ENCODE results near the gene MLLT1. TPM values are rescaled to one million over a fixed set of nuclear protein-coding genes. Genes with fewer than 3 reads are reported as not detected.

The MLLT1 gene
- total RNA-seq, 2 donors from 2014 or later = 49.2 to 52.0 TPM

DNA sequence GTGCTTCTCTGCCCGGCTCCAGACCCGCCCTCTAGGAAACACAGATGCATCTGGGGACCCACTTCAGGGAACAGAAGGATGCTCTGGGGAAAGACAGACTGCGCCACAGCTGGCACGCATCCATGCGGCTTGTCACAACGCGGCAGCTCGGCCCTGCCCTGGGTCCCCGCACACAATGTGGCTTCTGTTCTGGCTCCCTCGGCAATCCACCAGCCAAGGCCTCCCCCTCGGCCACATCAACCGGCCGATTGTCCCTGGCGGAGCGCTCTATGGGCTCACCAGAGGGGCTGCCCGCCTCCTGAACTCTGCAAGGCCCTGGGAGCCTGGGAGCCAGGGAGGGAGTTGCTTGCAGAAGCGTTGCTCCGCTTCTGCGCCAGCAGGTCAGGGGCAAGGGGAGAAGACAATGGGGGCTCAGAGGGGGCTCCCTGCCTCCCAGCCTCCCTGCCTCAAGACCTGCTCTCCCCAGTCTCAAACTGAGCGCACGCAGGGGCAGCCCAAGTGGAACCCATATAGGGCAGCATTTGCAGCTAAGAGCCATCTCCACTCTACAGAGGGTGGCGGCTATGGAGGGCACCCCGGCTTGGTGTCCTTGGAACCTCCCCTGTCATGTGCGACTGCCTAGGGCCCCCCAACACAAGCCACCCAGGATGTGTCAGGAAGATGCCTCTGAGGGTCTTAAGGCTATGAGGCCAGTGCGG, 37.9 kb downstream of the MLLT1 start:
- intact Hi-C loops (cut with DNase I) = no loop called here
- DNase-seq (ENCODE audit: low spot score) = no peak

DNA sequence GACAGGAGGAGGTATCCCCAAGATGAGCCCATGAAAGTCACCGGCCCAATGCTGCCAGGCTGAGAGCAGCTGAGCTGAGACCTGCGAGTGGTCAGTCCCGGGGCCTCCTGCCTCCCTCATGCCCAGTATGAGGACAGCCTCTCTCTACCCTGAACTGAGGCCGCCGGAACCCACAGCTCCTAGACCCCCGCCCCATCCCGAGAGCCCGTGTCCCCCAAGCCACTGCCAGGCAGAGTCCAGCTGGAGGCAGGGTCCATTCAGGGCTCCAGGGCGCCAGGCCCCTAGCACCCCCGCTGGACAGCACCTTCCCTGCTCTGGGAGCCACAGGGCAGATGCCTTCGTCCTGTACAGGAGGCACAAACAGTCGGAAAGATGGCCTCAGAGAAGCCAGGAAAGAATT, 38.7 kb downstream of the MLLT1 start:
- intact Hi-C loops (cut with DNase I) = no loop called here
- DNase-seq (ENCODE audit: low spot score) = no peak

DNA sequence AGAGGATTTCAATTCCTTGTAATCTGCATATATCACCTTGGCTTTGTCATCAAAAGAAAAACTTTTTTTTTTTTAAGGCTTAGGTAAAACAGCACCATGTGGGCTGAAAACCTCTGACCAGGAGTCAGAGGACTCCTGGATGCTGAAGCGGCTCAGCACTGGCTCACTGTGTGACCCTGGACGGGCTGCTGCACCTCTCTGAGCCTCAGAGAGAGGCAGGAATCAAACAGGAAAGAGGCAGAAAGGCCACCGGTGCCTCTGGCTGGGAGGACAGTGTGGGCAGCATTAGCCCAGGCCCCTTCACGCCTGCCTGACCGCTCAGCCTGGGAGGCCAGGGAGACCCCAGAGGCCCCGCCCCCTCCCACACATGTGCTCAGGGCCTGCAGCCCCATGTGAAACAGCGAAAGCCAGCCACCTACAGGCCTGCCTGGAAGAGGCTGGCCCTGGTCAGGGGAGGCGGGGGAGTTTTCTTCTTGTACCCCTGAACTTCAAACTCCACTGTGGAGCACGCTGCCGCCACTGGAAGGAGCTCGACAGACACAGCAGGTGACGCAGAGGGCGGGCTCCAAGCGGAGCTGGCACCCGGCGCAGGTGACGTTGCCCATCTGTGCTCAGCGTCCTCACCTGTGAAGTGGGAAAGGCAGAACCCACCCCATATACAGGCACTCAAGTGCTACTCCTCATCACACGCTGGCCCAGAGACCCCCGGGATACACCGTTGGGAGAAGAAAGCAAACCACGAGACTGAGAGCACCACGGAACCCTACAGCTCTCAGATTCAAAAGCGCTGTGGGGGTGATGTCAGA, 39.7 kb downstream of the MLLT1 start:
- intact Hi-C loops (cut with DNase I) = loop anchor here in 1 of 2 donors (1.0 kb wide), 1 partner anchor 11 kb away; no protein-coding TSS in a partner anchor
- no peak for DNase-seq (ENCODE audit: low spot score)

DNA sequence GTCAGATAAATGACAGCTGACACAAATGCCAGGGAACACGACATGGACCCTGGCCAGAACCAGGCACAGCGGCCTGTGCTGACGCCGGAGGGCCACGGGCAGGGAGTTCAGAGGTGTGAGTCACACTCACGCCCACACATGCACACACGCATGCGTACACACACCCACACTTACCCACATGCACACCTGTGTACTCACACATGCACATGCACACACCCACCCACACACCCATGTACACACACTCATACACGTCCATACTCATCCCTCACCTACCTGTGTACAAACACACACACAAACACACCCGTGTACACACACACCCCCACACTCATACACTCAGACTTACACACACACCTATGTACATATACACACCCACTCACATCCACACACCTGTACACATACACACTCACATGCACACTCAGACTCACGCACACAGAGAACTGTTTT, 40.4 kb downstream of the MLLT1 start:
- intact Hi-C loops (cut with DNase I) = no loop called here

DNA sequence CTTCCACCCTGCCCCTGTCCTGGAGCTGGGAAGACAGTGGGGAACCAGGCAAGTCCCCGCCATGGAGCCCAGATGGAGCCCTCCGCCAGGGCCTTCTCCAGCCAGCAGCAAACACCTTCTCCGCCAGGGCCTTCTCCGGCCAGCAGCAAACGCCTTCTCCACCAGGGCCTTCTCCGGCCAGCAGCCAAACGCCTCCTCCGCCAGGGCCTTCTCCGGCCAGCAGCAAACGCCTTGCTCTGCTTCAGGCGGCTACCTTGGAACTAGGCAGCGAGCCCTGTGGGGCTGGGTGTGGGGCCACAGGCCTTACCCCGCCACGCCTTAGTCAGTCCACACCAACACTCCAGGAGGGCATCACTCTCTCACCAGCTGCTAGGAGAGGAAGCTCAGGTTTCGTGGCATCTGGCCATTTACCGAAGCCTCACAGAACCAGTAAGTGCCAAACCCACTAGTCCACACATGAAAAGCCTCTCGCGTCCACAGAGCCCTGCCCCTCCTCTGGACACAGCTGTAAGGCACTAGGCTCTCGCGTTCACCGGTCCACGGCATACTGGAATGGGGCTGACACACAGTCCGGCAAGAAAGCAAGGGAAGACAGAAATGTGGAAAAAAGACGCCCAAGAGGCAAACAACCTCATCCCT, 41.0 kb downstream of the MLLT1 start:
- intact Hi-C loops (cut with DNase I) = no loop called here
- peak; percentile 88 for DNase-seq (ENCODE audit: low spot score)

More for the DNA sequence above, 40.4 kb downstream of the MLLT1 start:
- no peak for DNase-seq (ENCODE audit: low spot score)

DNA sequence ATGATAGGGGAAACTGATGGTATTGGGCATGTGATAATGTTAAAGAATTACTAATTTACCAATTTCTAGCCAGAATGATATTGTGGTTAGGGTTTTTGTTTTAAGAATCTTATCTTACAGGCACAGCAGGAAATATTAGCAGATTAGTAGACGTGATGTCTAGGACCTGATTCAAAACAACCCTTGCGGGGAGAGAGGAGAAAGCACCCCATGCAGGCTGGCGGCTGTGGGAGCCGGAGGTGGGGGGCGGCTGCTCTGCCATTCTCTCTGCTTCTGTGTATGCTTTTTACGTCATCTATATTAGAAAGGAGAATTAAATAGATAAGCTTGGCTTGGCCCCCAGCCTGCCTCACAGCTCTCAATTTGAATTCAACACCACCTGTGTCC, 41.5 kb downstream of the MLLT1 start:
- intact Hi-C loops (cut with DNase I) = no loop called here
- DNase-seq (ENCODE audit: low spot score) = no peak

DNA sequence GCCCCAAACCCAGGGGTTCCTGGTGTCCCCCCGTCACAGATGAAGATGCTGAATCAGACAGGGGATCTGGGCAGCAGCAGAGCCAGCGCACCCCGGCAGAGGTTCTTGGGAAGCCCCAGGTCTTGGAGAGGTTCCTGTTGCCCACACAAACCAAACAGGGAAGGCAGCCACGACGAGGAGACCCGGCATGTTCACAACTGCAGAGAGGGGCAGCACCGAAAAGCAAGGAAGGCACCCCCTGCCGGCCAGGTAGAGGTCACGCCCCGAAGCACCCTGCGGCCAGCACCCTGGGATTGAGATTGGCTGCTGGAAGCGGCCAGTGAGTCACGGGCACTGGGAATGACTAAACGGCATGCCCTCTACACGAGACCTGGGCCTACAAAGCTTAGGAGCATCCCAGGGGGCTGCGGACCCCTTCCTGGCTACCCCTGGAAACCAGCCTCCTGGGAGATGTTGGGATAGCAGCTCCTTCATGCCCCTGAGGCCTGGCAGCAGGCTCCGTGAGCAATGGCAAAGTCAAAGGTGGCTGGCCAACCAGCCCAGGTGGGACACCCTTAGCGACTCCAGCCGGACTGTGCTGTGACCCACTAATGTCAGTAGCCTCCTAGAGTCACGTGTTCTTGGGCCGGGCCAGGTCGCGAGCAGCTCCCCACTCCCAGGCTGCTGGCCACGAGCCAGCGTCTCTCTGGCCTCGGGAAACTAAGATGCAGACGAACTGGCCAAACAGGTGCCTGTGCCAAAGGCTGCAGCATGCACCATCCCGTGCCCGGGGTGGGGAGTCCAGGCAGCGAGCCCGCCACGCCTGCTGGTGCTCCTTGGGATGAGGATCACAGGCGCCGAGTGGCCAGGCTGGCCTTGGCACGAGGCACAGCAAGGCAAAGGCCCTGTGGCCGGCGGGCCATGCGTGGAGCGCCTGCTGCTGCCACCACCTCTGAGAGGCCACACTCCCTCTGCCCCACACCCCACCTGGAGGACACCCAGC, 43.2 kb downstream of the MLLT1 start:
- DNase-seq (ENCODE audit: low spot score) = no peak
- intact Hi-C loops (cut with DNase I) = no loop called here

DNA sequence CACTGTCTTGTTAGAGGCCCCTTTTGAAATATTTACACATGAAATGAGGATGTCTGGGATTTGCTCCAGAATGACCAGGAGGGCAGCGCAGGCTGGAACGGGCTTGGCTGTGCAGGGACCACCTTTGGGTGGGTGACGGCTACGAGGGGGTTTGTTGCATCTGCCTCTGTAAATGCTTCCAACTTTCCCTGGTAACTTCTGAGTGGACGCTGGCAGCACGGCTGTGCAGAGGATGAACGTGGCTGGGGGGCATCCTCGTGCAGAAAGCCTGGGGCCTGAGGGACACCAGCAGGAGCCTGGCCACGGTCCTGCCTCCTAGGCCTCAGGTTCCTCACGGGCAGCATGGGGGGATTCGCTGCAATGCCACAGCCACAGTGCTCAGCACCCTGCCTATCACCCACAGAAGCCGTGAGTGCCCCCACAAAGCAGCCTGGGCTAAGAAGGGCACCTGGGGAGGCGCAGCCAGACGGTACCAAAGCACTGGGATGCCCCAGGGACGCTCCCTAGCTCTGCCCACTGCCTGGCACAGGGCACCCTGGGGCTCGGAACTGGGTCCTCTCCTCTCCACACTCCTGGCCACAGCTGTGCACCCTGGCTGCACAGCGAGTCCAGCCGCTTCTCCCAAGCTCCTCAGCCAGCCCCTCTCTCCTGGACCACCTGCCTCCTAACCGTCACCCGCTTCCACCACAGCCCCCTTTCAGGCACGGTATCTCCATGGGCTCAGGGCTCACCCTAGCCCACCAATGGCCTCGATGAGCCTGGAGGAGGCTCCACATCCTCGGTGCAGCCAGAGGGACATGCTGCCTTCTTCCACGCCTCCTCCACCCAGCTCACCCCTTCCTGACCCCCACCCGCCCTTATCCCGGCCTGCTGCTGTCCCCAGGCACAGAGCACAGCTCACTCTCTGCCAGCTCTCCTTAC, 44.5 kb downstream of the MLLT1 start:
- DNase-seq (ENCODE audit: low spot score) = no peak
- intact Hi-C loops (cut with DNase I) = no loop called here

DNA sequence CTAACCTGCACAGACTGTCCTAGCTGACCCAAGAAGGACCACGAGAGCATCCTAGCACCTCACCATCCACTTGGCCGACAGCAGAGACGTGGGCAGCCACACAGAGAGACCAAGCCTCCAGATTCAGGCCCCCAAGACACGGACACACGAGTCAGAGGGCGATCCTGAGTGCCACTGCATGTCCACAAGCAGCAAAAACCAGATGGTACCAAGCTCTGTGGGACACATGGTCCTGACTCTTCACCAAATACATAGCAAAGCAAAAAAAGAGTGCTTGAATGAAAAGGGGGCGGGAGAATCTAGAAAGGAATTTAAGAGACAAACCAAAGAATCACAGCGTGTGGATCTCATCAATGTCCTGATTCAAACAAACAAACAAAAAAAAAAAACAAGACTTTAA, 45.2 kb downstream of the MLLT1 start:
- intact Hi-C loops (cut with DNase I) = no loop called here
- DNase-seq (ENCODE audit: low spot score) = no peak

DNA sequence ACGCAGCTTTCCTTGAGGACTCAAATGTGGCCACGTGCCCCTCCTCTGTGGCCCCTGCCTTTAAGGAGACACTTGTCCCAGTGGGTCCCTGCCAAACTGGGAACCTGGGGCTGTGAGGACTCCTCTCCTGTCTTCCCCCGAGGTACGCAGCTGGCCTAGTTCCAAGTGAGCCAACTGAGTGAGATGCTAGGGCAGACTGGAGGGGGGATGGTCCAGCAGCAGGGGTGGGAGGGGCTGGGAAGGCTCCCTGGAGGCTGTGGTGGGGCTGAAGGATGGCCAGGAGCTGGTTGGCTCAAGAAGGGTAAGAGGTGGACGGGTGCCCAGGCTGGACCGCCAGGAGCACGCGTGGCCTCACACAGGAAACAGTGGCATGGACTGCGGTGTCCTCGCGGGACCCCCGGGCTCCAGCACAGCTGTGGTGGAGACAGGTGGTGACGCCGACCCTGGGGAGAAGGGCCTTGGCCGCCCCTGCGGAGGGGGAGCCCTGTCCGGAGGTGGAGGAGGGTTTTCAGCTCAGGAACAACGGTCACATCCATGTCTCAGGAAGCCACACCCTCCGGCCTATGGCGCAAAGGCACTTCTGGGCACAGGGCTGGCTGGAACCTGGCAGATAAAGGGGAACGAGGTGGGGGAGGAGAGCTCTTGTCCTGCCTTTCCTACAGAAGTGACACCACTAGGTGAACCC, 45.8 kb downstream of the MLLT1 start:
- no peak for DNase-seq (ENCODE audit: low spot score)
- intact Hi-C loops (cut with DNase I) = no loop called here

DNA sequence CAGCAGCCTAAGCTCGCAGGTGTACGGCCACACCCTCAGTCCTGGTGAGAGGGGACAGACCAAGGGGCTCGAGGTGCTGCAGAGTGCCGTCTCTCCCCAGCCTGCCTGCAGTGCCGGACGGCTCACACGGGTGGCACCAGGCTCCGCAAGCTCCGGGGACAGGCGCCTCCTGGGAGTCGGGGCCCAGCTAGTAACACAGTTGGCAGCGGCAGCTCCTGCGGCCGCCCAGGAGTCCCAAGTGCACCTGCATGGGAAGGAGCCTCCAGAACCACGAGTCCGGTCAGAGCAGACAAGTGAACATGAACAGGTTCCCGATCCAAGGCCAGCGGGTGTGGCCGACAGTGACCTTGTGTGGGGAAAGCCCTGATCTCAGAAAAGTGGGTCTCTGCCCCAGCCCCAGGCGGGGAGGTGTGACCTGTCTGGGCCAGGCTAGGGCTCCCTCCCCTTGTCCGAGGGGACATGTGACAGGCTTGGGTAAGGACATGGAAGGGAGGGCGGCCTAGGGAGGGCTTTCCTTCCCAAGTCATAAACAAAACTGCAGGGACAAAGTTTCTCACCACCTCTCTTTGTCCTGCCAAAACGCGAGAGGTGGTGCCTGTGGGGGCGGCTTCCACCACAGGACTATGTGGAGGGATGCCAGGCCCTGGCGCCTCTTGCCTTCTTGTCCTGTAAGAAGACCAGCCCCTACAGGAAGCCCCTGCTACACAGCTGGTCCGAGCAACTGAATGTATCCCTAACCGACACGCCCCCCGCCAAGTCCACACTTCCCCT, 46.5 kb downstream of the MLLT1 start:
- no peak for DNase-seq (ENCODE audit: low spot score)
- intact Hi-C loops (cut with DNase I) = no loop called here

DNA sequence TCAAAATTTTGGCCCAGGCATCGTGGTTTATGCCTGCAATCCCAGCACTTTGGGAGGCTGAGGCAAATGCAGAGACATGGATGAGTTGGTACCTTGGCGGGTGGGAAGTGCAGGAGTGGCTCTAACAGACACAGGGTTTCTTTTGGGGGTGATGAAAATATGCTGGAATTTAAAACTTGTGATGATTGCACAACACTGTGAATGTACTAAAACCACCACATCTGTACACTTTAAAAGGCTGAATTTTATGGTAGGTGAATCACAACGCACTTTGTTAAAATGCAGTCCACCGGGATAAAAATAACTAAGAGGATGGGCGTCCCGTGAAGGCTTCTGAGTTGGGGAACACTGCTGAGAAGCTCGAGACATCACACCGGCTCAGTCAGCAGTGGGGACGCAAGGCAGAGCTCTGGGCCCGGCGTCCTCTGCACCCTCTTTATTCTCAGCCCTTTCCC, 47.1 kb downstream of the MLLT1 start:
- DNase-seq (ENCODE audit: low spot score) = no peak
- intact Hi-C loops (cut with DNase I) = no loop called here

DNA sequence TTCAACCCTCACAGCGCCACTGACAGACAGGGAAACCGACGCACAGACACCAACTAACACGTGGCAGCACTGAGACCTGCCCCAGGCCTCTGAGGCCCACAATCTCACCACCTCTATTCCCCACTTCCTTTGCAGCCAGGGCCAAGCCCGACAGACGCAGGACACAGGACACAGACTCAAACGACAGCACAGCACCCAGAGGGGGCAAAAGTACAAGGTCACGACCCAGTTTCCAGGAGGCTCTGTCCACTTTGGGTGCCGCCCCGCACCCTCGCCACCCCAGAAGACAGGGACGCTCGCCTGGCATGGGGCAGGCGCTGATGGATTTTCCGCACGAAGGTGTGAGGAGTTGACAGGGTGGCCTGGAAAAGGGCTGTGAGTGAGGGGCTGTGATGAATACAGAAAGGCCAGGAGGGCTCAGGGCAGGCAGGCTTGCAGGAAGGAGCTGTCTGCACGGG, 48.8 kb downstream of the MLLT1 start:
- no peak for DNase-seq (ENCODE audit: low spot score)
- intact Hi-C loops (cut with DNase I) = no loop called here

DNA sequence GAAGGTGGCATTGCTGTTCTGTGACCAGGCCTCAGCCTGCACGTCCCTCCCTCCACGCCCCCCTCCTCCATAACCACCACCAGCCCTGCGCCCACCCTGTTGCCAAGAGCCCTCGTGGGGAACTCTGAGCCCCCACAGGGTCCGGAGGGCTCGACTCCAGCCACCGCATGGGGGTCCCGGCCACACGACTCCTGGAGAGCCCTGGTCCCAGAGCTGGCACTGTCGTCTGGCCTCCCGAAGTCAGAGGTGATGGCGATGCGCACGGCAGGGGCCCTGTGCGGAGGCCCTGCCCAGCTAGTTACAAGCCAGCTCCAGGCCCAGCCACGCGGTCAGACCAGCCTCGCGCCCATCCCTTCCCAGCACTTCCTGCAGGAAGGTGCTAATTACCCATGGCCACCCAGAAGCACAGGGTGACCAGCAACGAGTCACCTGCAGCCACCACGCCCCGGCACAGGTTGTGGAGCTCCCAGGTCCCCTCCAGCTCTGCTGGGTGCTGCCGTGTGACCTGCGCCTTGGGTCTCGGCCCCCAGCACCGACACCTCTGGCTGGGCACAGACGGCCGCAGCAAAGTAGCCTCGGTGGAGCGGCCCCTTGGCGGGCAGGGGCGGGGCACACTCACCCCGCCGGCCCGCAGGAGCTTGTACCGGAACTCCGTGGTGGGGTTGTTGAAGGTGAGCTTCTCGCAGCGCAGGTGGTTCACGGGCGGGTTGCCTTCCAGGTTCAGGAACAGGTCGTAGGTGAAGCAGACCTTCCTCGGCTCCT, 49.6 kb downstream of the MLLT1 start:
- DNase-seq (ENCODE audit: low spot score) = no peak
- intact Hi-C loops (cut with DNase I) = loop anchor here in 1 of 2 donors (1.0 to 10.0 kb wide), 2 partner anchors 10 to 185 kb away; no protein-coding TSS in a partner anchor

DNA sequence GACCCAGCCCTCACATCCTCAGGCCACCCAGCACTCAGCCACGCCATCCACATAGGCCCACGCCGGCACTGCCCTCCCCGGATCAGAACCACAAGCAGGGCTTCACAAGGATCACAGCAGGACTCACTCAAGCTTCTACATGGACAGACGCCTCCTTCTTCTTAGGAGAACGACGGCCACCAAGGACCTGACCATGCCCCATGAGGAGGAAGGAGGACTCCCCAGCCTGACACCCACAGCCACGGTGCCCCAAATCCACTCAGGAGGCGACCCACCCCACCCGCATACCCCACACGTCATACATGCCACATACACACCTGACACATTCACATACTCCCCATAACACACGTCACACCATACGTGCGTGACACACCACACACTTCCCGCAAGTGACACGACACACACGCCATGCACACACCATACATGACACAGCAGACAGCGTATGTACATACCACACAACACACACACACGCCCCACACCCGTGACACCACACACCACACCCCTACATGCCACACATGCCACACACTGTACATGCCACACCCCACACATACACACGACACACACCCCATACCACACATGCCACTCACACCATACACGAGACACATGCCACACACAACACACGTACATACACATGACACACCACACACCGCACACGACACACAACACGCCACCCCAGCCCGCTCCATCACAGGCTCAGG, 50.4 kb downstream of the MLLT1 start:
- DNase-seq (ENCODE audit: low spot score) = no peak
- intact Hi-C loops (cut with DNase I) = loop anchor here in 1 of 2 donors (1.0 to 10.0 kb wide), 2 partner anchors 11 to 185 kb away; no protein-coding TSS in a partner anchor
